Left lung (tissue), 10 donors: Measurements from ENCODE around the gene SLC12A7. TPM values are rescaled to one million over a fixed set of nuclear protein-coding genes. Genes with fewer than 3 reads are reported as not detected.

Experiments
- ATAC-seq: fragments of 200-7000 bp; cut with Tn5 transposase; one replicate; pipeline ENCODE4 v1.9.1; 2020; ENCODE audit warnings: moderate library complexity
- DNase-seq, 4 donors: peaks; one replicate each; pipeline ENCODE4 v3.0.0-alpha.2; 2013 to 2020
- H3K27ac ChIP-seq, 2 donors: fragments of 200-600 bp; sonication (generic) in 1 of 2; one replicate each; pipeline versions ENCODE4 v1.5.0 to v1.8.0; 2020 to 2021
- H3K27me3 ChIP-seq, 2 donors: fragments of 200-600 bp; sonication (generic) in 1 of 2; one replicate each; pipeline versions ENCODE4 v1.5.0 to v1.8.0; 2020 to 2021
- H3K36me3 ChIP-seq, 2 donors: fragments of 200-600 bp; sonication (generic) in 1 of 2; one replicate each; pipeline versions ENCODE4 v1.5.0 to v1.8.0; 2020 to 2021
- H3K4me1 ChIP-seq, 2 donors: fragments of 200-600 bp; one replicate each; pipeline ENCODE4 v1.8.0; 2021
- H3K4me3 ChIP-seq, 2 donors: fragments of 200-600 bp; sonication (generic) in 1 of 2; one replicate each; pipeline versions ENCODE4 v1.5.0 to v1.8.0; 2020 to 2021; ENCODE audit warnings: mild to moderate bottlenecking in 1 of 2
- H3K9me3 ChIP-seq, 2 donors: fragments of 200-600 bp; sonication (generic) in 1 of 2; one replicate each; pipeline versions ENCODE4 v1.5.0 to v1.8.0; 2020 to 2021
- intact Hi-C, 2 donors: fragments of 100-400 bp; cut with DNase I; formaldehyde crosslinking; loops; one replicate each; pipeline versions ENCODE4 v1.11.2 to v1.14.2; 2022
- polyA plus RNA-seq, 6 donors: library from polyadenylated mRNA; unstranded; fragments of 120-200 nt; gene quantifications; one replicate each; pipeline ENCODE4 v1.2.1, GENCODE V29; 2013; ENCODE audit not compliant: insufficient read length in 6 of 6
- total RNA-seq, 2 donors: library from RNA; stranded (reverse); fragmentation: NEBNext Ultra II Directional; extraction: Animal tissue kit (Norgen Biotek cat#: 25700); gene quantifications; one replicate each; pipeline ENCODE4 v1.2.1, GENCODE V29; 2021
- TF ChIP-seq, protein P1 (sequence below), 2 donors: fragments of 200-600 bp; sonication (generic) in 1 of 2; IDR thresholded peaks; one replicate each; pipeline versions ENCODE4 v1.5.0 to v1.8.0; 2021; ENCODE audit warnings: antibody characterized with exemption in 2 of 2
- donor health status: DM: no; HTN: yes; CAD: no.
- donor health status: DM: no; HTN: no; CAD: no.

Gene SLC12A7
- total and polyA plus RNA-seq, 8 donors = 28.1 to 45.0 (median 32.3) TPM

DNA sequence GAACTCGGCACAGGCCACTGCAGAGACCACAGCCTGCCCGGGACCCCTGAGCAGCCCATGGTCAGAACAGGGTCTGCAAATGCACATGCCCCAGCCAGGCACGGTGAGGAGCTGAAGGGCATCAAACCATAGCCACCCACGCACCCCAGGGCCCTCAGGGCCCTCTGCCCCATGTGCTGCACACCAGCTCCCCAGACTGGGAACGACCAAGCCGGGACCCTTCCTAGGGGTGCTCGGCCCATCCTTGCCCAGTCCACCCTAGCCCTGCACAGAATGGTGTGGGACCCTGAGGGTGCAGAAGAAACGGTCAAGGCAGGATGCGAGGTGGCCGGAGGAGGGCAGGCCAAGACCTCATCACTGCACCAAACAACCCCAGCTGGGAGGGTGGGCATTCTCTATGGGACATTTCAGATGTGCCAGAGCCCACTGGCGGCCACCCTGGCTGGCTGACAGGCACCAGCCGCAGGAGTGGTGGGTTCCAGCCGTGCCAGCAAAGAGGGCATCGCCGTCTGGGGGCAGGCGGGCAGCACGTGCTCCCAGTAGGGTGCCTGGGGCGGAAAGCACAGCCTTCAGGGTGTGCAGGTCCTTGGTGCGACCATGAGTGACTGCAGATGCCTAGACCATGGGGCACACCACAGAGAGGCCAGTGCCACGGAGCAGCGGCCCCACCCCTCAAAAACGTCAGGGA lies 16.4 kb downstream of the SLC12A7 start:
- intact Hi-C loops = no loop called here
- Histone ChIP-seq H3K36me3 (peaks cover 0 to 43% of the 10 kb centered on the region in 2 donors), H3K4me3 (no peak overlapping the region), H3K27ac (no peak overlapping the region), H3K4me1 (peaks cover 0 to 7% of the 10 kb centered on the region in 2 donors), H3K9me3 (no peaks in the 10 kb centered on the region), H3K27me3 (no peaks in the 10 kb centered on the region)
- ATAC-seq (no peak), DNase-seq (no peak)
- TF ChIP-seq, protein P1, sequence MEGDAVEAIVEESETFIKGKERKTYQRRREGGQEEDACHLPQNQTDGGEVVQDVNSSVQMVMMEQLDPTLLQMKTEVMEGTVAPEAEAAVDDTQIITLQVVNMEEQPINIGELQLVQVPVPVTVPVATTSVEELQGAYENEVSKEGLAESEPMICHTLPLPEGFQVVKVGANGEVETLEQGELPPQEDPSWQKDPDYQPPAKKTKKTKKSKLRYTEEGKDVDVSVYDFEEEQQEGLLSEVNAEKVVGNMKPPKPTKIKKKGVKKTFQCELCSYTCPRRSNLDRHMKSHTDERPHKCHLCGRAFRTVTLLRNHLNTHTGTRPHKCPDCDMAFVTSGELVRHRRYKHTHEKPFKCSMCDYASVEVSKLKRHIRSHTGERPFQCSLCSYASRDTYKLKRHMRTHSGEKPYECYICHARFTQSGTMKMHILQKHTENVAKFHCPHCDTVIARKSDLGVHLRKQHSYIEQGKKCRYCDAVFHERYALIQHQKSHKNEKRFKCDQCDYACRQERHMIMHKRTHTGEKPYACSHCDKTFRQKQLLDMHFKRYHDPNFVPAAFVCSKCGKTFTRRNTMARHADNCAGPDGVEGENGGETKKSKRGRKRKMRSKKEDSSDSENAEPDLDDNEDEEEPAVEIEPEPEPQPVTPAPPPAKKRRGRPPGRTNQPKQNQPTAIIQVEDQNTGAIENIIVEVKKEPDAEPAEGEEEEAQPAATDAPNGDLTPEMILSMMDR (IDR thresholded peaks at IDR 0.05) = no peak

DNA sequence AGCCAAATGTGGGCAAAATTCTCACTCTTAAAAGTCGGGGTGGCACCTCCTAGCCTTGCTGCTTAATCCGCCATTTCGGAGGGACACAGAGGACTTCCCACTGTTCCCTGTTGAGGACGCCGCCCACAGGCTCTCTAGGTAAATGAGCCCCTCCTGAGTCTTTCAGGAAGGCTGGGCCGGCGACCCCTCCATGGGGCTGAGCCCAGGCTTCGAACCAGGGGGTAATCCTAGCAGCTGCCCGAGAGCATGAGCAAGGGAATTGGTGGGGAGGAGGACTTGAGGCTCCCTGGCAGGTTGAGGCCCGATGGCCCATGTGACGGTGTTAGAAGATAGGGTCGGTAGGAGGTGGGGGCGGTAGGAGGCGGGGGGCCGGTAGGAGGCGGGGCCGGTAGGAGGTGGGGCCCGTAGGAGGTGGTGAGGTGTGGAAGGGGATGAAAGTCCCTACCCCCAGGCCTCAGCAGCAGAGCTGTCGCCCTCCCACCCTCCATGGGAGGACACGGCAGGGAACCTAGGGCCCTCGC lies 17.1 kb downstream of the SLC12A7 start:
- Histone ChIP-seq H3K36me3 (peaks cover 0 to 46% of the 10 kb centered on the region in 2 donors), H3K27ac (no peak overlapping the region), H3K4me1 (peaks cover 0 to 7% of the 10 kb centered on the region in 2 donors), H3K4me3 (no peak overlapping the region), H3K27me3 (no peaks in the 10 kb centered on the region), H3K9me3 (no peaks in the 10 kb centered on the region)
- intact Hi-C loops = no loop called here
- ATAC-seq = no peak
- no peak for DNase-seq
- TF ChIP-seq, protein P1 (IDR thresholded peaks at IDR 0.05) = no peak

DNA sequence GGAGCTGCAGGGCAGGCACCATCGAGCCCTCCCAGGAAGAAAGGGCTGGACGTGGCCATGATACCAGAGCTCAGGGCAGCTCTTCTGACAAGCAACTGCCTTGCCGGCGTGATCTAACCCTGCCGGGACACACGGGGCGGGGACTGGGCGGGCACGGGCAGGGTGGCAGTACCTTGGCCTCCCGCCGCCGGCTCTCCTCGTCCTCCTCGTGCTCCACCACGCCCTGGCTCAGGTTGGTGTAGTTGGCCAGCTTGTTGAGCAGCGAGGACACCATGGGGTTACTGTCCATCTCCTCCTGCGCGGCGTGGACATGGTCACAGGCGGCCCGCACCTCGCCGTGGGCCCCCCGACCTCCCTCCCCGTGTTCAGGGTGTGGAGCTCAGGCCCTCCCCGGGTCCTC lies 18.5 kb downstream of the SLC12A7 start:
- Histone ChIP-seq H3K27me3 (no peaks in the 10 kb centered on the region), H3K36me3 (peaks cover 0 to 57% of the 10 kb centered on the region in 2 donors), H3K4me3 (no peak overlapping the region), H3K4me1 (peaks cover 0 to 7% of the 10 kb centered on the region in 2 donors), H3K9me3 (no peaks in the 10 kb centered on the region), H3K27ac (no peak overlapping the region)
- TF ChIP-seq, protein P1 (IDR thresholded peaks at IDR 0.05) = no peak
- intact Hi-C loops = no loop called here
- DNase-seq = no peak
- ATAC-seq = peak; percentile 48

- intact Hi-C loops = no loop called here
- no peaks in the 10 kb centered on the region for H3K9me3 ChIP-seq
- peaks cover 0 to 69% of the 10 kb centered on the region in 2 donors for H3K36me3 ChIP-seq
- no peak overlapping the region for H3K27ac ChIP-seq
- DNase-seq = no peak
- TF ChIP-seq, protein P1 (IDR thresholded peaks at IDR 0.05) = no peak
- H3K4me1 ChIP-seq = peaks cover 0 to 7% of the 10 kb centered on the region in 2 donors
- H3K27me3 ChIP-seq = no peaks in the 10 kb centered on the region
- no peak overlapping the region for H3K4me3 ChIP-seq
- no peak for ATAC-seq
Observed at GRCh38 chr5:1092122-1092521, 19.7 kb downstream of the SLC12A7 start.

DNA sequence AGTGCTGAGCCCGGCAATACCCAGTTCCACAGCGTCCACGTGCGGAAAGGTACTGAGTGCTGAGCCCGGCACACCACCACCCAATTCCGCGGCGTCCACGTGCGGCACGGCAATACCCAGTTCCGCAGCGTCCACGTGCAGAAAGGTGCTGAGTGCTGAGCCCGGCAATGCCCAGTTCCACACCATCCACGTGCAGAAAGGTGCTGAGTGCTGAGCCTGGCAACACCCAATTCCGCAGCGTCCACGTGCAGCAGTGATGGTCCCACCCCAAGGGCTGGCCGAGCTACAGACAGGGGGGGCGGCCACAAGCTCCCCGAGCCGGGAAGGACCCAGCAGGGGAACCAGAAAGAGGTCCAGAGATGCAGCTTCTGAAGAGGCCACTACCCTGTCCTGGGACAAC lies 20.2 kb downstream of the SLC12A7 start:
- peaks cover 0 to 7% of the 10 kb centered on the region in 2 donors for H3K4me1 ChIP-seq
- DNase-seq (no peak), ATAC-seq (no peak)
- no peaks in the 10 kb centered on the region for H3K9me3 ChIP-seq
- H3K27ac ChIP-seq = no peak overlapping the region
- H3K36me3 ChIP-seq = peaks cover 0 to 74% of the 10 kb centered on the region in 2 donors
- TF ChIP-seq, protein P1 (IDR thresholded peaks at IDR 0.05) = no peak
- no peaks in the 10 kb centered on the region for H3K27me3 ChIP-seq
- intact Hi-C loops = no loop called here
- H3K4me3 ChIP-seq = no peak overlapping the region
